ENCODE measurements around the gene ZAP70. TPM values are rescaled to one million over a fixed set of nuclear protein-coding genes. Genes with fewer than 3 reads are reported as not detected.

ZAP70 gene
- polyA plus RNA-seq, 1 donor (not counting 4 experiments of a cell fraction or from before 2014, with no cell fraction given), result 1.6 TPM

DNA sequence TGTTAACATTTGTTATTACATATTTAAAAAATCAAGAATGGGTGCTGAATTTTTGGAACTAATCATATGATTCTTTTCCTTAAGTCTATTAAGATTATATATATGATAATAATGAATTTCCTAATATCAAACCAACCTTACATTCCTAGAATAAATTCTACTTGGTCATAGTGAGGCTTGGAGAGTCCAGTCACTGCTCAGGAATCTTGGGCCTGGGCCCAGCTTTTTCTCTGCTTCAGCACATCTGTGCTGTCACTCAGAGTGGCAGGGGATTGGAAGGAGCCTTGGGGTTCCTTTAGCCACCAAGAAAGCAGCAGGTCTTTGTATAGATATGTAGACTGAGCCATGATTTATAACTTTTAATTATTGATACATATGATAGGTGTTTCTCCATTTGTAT, 19.9 kb upstream of the ZAP70 start:
- no peak overlapping the region for H3K4me2 ChIP-seq (ENCODE audit: control insufficient read depth, extremely low read depth, insufficient read depth, low read depth, low read length)
- no peaks in the 10 kb centered on the region for H3K27me3 ChIP-seq (ENCODE audit: control insufficient read depth, extremely low read depth, insufficient read depth, low read length)
- no peak overlapping the region for H3K27ac ChIP-seq (ENCODE audit: control insufficient read depth, insufficient read depth, low read length)
- H2AFZ ChIP-seq (ENCODE audit: control insufficient read depth, low read length), result no peak overlapping the region
- no peak for FAIRE-seq
- TF ChIP-seq CTCF (optimal IDR thresholded peaks at IDR 0.05 in 1 of 3, IDR thresholded peaks at IDR 0.05 in 1 of 3, conservative IDR thresholded peaks at IDR 0.05 in 1 of 3; ENCODE audit: extremely low read depth in 1 of 3, insufficient read depth in 2 of 3, low read length in 3 of 3) (no peak), EZH2 (IDR thresholded peaks at IDR 0.05; ENCODE audit: low read length) (no peak)
- no peaks in the 10 kb centered on the region for H3K79me2 ChIP-seq (ENCODE audit: control insufficient read depth, insufficient read depth, low read length)
- H4K20me1 ChIP-seq (ENCODE audit: control insufficient read depth, extremely low read depth, insufficient read depth, low read length), result no peaks in the 10 kb centered on the region
- DNase-seq (ENCODE audit: low read depth, low spot score), result no peak
- dilution Hi-C loops (cut with MboI; ENCODE audit: extremely low pct_ligation_motif_present, low sequenced_read_pairs), result no loop called here
- no peak overlapping the region for H3K9ac ChIP-seq (ENCODE audit: control insufficient read depth, extremely low read depth, insufficient read depth, low read length)
- no peaks in the 10 kb centered on the region for H3K4me1 ChIP-seq (ENCODE audit: control insufficient read depth, extremely low read depth, insufficient read depth, low read length)
- H3K9me3 ChIP-seq (ENCODE audit: control insufficient read depth, low read depth, low read length), result no peaks in the 10 kb centered on the region
- H3K9me1 ChIP-seq (ENCODE audit: control insufficient read depth, extremely low read depth, insufficient read depth, low read length), result no peaks in the 10 kb centered on the region
- no peaks in the 10 kb centered on the region for H3K36me3 ChIP-seq (ENCODE audit: control insufficient read depth in 2 of 2, extremely low read depth in 1 of 2, insufficient read depth in 2 of 2, low read length in 2 of 2)
- no peak overlapping the region for H3K4me3 ChIP-seq (ENCODE audit: control insufficient read depth in 2 of 3, extremely low read depth in 1 of 3, insufficient read depth in 2 of 3, low read depth in 1 of 3, low read length in 3 of 3)

DNA sequence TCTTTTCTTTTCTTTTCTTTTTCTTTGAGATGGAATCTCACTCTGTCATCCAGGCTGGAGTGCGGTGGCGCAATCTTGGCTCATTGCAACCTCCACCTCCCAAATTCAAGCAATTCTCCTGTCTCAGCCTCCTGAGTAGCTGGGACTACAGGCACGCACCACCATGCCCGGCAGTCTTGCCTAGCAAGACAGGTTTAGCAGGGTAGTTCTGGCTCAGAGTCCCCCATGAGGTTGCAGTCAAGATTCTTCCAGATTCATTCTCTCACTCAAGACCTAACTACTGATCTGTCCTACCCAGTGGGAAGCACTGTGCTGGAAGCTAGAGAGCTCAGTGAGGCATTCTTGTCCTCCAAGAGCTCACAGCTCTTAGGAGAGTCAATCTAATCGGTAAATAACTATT, 17.6 kb upstream of the ZAP70 start:
- Histone ChIP-seq H3K4me2 (ENCODE audit: control insufficient read depth, extremely low read depth, insufficient read depth, low read depth, low read length) (no peak overlapping the region), H2AFZ (ENCODE audit: control insufficient read depth, low read length) (no peak overlapping the region), H3K4me1 (ENCODE audit: control insufficient read depth, extremely low read depth, insufficient read depth, low read length) (no peaks in the 10 kb centered on the region), H3K9me1 (ENCODE audit: control insufficient read depth, extremely low read depth, insufficient read depth, low read length) (no peaks in the 10 kb centered on the region), H3K9me3 (ENCODE audit: control insufficient read depth, low read depth, low read length) (no peaks in the 10 kb centered on the region), H3K4me3 (ENCODE audit: control insufficient read depth in 2 of 3, extremely low read depth in 1 of 3, insufficient read depth in 2 of 3, low read depth in 1 of 3, low read length in 3 of 3) (no peak overlapping the region), H3K27me3 (ENCODE audit: control insufficient read depth, extremely low read depth, insufficient read depth, low read length) (no peaks in the 10 kb centered on the region), H3K79me2 (ENCODE audit: control insufficient read depth, insufficient read depth, low read length) (no peaks in the 10 kb centered on the region), H3K9ac (ENCODE audit: control insufficient read depth, extremely low read depth, insufficient read depth, low read length) (no peak overlapping the region), H4K20me1 (ENCODE audit: control insufficient read depth, extremely low read depth, insufficient read depth, low read length) (no peaks in the 10 kb centered on the region), H3K27ac (ENCODE audit: control insufficient read depth, insufficient read depth, low read length) (no peak overlapping the region), H3K36me3 (ENCODE audit: control insufficient read depth in 2 of 2, extremely low read depth in 1 of 2, insufficient read depth in 2 of 2, low read length in 2 of 2) (no peaks in the 10 kb centered on the region)
- FAIRE-seq (no peak), DNase-seq (ENCODE audit: low read depth, low spot score) (no peak)
- dilution Hi-C loops (cut with MboI; ENCODE audit: extremely low pct_ligation_motif_present, low sequenced_read_pairs), result no loop called here
- TF ChIP-seq CTCF (optimal IDR thresholded peaks at IDR 0.05 in 1 of 3, IDR thresholded peaks at IDR 0.05 in 1 of 3, conservative IDR thresholded peaks at IDR 0.05 in 1 of 3; ENCODE audit: extremely low read depth in 1 of 3, insufficient read depth in 2 of 3, low read length in 3 of 3) (no peak), EZH2 (IDR thresholded peaks at IDR 0.05; ENCODE audit: low read length) (no peak)

All from keratinocyte (primary cell).